CD4-positive, alpha-beta T cell treated with Interleukin-17A for 4 hours (primary cell): ENCODE results near the gene KRT8.
A peak's percentile ranks its signal among the peaks of the same experiment; 100 is the strongest.
"Not testable (repeated sequence)": the region's sequence is repeated elsewhere in the genome, so short reads cannot be mapped to it uniquely, and the experiment has no call there.

Source experiments
- DNase-seq: peaks from one replicate; pipeline ENCODE4 v3.0.0-alpha.2; 2020; ENCODE audit warnings: mixed read lengths

The KRT8 gene

GRCh38 chr12:52901715-52902541 lies 2.9 kb downstream of the KRT8 start:
- no peak for DNase-seq

DNA sequence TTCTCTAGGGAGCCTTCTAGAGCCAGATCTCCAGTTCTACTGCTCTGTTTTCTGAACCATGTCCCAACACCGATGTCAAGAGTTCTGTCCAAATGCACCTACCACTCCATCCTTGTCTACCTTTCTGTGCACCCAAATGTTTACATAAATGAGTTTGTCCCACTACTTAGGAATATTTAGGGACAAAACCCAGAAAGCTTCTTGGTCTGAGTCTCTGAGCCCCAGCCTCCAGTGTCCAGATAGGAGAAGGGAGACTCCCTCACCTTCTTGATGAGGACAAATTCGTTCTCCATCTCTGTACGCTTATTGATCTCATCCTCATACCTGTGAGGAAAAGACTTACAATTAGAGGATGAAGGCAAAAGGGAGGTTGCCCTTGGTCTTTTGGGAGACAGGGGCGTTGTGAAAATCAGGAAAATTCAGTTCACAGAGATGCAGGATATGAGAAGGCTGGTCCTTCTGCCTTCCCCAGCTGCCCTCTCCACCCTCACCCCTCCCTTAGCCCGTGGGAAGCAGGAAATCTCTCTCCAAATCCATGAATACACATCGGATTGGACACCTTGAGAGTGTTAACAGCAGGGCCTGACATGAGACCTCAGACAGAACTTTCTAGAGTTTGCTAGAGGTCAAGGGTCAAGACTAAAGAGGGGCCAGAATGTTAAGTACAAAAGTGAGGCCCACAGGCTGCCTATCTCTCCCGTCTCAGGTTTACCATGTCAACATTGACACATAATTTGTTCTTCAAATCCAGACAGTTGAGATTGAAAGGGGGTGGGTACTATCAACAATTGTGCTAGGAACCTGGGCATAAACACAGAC lies 3.8 kb downstream of the KRT8 start:
- DNase-seq = no peak

DNA sequence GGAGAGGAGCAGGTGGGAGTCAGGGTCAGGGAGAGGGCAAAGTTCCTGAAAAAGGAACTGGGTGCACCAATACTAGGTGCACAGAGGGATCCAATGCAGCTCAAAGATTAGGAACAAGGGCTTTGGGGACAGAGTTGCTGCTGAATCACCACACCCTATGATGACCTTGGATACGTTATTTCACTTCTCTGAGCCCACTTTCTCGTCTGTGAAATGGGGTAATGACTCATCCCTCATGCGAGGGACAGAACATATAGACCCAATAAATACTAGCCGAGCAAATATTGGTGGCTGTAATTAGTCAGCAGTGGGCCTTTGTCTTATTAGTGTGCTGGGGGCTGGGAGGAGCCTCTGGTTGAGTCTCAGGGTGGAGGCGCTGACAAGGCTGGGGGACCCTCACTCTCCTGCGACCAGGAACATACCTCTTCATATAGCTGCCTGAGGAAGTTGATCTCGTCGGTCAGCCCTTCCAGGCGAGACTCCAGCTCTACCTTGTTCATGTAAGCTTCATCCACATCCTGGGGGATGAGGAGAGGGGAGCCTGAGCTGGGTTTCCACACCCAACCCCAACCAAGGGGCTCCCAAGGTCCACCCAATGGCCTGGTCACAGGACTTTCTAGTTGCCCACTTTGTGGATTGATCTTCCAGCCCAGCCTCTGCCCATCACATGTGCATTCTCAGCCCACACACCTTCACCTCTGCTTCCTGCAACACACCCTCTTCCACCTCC lies 4.5 kb downstream of the KRT8 start:
- DNase-seq = no peak

DNA sequence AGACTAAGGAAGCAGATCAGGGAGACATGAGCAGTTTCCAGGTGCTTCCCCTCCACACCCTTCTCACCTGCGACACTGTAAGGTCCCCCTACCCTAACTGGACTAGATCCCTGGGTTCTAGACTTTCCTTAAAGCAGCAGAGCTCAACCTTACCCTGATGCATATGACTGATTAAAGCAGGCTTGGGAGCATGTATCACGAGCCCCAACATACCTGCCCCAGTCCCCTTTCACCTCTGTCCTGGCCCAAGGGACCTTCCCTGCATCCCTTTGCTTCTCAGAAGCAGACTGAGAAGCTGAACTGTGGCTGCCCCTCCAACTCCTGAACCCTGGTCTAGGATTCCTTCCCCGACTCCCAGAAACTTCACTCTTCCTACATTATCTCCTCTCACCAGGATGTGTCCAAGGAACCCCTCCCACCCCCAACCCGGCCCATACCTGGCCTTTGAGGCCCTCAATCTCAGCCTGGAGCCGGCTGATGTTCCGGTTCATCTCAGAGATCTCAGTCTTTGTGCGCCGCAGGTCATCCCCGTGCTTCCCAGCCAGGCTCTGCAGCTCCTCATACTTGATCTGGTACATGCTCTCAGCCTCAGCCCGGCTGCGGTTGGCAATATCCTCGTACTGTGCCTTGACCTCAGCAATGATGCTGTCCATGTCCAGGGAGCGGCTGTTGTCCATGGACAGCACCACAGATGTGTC lies 5.4 kb downstream of the KRT8 start:
- no peak for DNase-seq

DNA sequence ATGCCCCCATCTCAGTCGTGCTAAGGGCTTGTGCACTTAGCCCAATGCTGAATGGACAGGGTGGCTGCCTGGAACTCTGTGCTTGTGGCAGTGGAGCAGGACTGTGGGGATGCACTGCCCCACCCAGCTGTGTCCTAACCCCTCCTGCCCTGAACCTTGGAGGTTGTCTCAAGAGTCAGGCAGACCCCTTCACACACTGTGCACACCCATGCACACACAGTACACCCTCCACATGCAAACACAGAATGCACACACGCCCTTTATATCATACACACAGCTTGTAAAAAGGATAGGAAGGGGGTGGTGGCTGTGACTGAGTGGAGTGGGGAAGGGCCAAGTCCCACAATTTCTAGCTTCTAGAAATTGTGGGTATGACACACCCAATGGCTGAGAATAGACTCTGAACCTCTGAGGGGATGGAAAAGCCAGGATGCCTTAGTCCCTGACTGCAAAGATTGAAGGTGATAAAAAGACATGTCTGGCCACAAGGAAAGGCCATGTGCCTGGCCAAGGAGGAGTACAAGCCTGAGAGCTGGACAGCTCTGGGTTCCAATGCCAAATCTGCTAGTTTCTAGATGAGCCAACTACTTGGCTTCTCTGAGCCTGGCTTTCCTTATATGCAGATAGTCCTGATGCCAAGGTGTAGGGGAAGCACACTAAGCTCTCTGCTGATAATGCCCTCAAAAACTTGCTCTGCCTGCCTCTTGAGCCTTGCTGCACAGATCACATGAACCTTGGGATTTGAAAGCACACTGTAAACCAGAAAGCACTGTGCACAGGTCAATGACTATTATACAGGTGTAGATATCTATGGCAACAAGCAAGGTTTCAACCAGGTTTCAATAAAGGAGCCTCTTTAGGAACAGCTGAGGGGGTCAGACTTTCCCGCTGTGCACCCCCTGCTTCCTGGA lies 8.4 kb downstream of the KRT8 start:
- no peak for DNase-seq

DNA sequence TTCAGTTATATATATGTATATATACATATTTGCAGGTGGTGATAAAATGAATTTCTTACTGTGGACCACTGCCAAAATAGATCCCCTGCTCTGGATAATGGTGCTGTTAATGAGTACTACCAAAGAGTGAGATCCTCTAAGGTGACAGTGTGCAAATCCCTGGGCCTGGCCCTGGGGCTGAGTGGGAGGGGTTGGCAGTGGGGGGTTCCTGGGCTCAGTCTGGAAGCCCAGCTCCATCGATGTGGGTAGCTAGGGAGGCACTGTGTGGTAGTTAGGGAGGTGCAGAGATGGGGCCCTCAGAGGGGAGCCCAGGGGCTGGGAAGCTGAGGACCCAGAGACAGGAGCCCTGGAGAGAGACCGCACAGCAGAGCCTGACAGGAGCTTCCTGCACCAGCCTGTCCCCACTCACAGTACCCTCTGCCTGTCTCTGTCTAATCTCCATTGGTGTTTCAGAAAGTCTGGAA lies 9.1 kb downstream of the KRT8 start:
- no peak for DNase-seq

DNA sequence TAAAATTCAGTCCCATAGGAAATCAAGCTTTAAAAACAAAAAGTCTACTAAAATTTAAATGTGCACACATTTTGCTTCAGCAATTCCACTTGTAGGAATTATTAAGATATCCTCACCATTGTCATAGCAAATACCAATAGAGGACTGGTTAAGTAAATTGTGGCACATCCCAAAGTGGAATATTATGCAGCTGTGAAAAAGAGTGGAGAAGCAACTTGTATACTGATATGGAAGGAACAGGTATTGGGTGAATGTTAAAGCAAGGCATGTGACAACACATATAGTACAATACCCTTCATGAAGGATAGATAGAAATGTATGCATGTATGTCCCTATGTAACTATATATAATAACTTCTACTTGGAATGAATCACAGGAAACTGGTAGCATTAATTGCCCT lies 11.9 kb downstream of the KRT8 start:
- no peak for DNase-seq

GRCh38 chr12:52892207-52892852 lies 12.5 kb downstream of the KRT8 start:
- DNase-seq = no peak

GRCh38 chr12:52891044-52891443 lies 13.8 kb downstream of the KRT8 start:
- DNase-seq = no peak

DNA sequence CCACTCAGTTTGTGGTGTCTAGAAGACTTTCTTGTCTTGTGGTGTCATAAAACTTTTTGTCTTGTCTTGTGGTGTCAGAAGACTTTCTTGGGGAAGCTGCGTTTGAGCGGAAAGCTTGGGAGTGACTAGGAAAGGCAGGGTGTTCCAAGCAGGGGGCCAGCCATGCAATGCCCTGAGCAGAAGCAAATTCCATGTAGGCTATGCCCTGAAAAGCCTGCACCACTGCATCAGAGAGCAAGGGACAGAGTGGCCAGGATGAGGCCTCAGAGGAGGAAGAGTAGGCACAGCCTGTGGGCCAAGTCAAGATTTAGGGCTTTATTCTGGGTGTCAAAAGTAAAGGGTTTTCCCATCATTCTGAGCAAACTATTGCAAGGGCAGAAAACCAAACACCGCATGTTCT lies 14.5 kb downstream of the KRT8 start:
- DNase-seq = no peak

- peak; percentile 87 for DNase-seq
Observed at GRCh38 chr12:52884526-52885293, 20.2 kb downstream of the KRT8 start.

- DNase-seq = not testable (repeated sequence)
Observed at GRCh38 chr12:52880499-52880898, 24.4 kb downstream of the KRT8 start.

DNA sequence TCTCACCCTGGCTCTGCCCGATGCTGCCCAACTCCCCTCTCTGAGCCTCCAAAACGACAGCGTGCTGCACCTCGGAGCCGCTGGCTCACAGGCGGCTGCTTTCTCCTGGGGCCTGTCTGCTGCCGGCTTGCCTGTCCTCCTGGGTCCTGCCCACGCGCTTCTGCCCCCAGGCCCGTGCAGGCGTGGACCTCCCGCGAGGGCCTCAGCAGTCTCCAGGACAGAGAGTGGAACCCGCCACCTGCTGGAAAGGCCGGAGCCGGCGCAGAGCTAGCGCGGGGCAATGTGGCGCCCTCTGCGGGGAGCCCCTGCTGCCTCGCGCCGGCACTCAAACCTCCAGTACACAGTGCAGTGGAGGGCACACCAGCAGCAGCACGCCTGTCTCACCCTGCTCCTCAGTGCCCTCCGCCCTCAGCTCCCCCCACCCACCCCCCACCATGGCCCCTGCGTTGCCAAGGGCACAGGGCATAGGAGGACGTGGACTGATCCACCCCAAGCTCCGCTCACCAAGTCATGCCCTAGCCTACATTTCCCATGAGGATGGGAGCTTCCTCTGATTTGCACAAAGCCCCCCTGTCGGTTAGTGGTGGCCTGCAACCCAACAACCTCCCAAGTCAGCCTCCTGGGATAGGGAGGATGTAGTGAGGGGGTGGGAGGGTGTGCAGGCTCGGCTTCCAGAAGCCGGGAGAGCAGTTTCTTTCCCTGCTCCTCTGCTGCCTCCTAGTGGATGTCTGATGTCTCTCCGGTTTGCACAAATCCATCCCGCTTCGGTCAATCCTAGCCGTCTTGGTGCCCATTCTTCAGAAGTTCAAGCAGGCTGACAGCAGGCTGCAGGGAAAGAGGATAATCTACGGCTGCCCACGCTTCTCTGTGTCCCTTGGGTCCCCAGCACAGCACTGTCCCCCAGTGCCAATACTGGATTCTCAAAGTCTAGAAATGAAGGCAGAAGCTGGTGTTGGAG lies 25.2 kb downstream of the KRT8 start:
- DNase-seq = peak; percentile 80

DNA sequence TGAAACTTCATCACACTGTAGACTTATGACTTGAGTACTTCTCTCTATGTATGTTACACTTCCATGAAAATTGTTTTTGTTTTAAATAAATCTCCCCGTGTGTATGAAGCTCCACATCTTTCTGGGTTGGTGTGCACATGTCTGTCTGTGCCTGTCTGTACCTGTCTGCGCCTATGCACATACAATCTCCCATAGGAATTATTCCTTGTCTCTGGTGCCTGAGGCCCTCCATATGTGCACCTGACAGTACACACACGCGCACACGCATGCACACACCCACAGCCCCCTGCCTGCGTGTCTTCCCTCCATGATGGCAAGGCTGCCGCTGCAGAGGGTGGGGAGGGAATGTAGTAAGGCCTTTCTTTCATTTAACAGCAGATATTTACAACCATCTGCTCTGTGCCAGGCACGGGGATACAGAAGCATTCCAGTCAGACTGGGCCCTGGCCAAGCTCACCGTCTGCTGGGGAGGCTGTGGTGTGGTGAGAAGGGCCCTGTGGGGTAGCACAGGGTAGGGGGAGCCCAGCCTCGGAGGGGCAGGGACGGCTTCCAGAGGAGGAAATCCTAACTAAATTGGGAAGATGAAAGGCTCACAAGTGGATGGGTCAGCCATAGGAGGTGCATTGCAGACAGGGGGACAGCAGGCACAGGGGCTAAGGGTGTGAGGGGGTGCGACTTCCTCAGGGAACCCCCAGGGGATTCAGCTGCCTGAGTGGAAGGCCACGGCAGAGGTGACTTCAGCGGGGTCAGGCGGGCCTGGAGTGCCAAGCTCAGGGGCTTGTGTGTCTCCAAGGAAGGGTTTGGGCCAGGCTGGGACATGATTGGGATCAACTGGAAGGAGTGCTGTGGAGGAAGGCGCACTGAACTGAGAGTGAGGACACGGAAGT lies 26.1 kb downstream of the KRT8 start:
- no peak for DNase-seq

GRCh38 chr12:52877242-52877641 lies 27.6 kb downstream of the KRT8 start:
- no peak for DNase-seq

GRCh38 chr12:52876372-52876771 lies 28.5 kb downstream of the KRT8 start:
- DNase-seq = no peak

DNA sequence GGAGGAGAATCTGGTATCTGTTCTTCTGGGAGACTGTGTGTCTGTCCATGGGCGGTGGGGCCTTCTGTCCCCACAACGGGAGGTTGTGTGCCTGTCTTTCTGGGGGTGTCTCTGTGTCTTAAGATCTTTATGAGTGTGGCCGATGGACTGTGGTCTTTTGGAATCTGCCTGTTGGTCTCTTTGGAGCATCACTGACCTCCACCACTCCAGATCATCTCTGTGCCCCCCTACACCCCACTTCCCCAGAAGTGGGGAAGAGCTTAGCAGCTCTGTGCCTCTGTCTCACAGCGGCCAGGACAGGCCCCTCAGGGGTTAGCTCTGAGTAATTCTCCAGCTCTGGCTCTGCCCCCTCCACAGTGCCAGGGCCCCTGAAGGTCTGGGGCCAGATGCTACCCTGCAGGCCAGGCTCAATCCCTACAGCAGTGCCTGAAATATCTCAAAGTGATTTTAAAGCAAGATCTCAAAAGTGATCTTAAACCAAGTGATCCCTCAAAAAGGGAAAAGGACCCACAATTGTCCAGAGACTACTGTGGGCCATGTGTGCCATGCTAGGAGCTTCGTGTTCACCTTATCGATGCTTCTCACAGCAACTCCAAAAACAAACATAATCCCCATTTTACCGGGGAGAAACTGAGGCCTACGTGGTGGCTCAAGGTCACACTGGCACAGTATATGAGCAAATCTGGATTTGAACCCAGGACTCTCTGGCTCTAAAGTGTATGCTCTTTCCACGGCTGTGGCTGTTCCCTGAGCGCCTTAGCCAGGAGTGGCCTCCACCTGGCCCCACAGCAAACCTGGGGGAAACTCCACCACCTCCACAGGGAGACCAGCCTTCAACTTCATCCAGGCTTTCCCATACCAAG lies 30.1 kb downstream of the KRT8 start:
- DNase-seq = no peak
